22Rv1 (cell line): ENCODE measurements around the gene CCDC92.

Source experiments
- CTCF ChIP-seq: fragments of 450-650 bp; IDR thresholded peaks from 2 replicates; pipeline ENCODE4 v1.5.1; 2017; ENCODE audit warnings: mild to moderate bottlenecking
- ZFX ChIP-seq: fragments of 450-650 bp; IDR thresholded peaks from 2 replicates; pipeline ENCODE4 v1.6.1; 2017; ENCODE audit warnings: antibody characterized with exemption, borderline replicate concordance

- TF ChIP-seq CTCF (no peak), ZFX (no peak)
Observed at GRCh38 chr12:123899368-123899767, 73.3 kb downstream of the CCDC92 start.
